GM19240 (cell line): Measurements from ENCODE around the gene TMEM54.
A peak's percentile ranks its signal among the peaks of the same experiment; 100 is the strongest.
"Not testable (repeated sequence)": the region's sequence is repeated elsewhere in the genome, so short reads cannot be mapped to it uniquely, and the experiment has no call there.

Experiments
- DNase-seq: peaks from one replicate; pipeline ENCODE4 v3.0.0; 2011; ENCODE audit warnings: low spot score; ENCODE audit not compliant: insufficient read length

TMEM54 gene

DNA sequence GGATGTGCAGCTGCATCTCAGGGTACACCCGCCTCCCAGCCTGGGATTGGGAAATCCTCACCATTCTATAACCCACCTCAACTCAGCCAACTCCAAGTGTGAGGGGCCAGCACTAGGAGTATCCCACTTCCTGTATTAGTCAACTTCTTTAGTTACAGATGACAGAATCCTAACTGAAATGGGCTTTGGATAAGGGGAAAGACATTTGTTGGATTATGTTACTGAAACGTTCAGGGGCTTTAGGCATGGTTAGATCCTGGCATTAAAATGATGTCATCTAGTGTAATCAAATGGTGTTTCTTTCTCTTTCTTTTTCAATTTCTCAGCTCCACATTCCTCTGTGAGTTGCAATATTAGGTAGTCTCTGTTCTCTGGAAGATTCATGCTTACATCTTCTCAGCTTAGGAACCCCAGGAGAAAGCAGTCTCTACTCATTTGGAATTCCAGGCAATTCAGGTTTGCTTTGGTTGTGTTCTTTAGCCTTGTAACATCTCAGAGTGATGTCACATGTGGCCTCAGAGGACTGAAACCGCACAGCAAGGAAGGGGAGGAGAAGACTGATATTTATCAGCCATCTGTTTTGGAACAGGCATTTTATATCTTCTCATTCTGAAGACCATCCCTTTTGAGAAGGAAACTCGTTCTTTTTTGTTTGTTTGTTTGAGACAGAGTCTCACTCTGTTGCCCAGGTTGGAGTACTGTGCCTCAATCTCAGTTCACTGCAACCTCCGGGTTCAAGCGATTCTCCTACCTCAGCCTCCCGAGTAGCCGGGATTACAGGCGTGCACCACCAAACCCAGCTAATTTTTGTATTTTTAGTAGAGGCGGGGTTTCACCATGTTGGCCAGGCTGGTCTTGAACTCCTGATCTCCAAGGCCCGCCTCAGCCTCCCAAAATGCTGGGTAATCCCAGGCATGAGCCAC lies 18.9 kb upstream of the TMEM54 start:
- no peak for DNase-seq

DNA sequence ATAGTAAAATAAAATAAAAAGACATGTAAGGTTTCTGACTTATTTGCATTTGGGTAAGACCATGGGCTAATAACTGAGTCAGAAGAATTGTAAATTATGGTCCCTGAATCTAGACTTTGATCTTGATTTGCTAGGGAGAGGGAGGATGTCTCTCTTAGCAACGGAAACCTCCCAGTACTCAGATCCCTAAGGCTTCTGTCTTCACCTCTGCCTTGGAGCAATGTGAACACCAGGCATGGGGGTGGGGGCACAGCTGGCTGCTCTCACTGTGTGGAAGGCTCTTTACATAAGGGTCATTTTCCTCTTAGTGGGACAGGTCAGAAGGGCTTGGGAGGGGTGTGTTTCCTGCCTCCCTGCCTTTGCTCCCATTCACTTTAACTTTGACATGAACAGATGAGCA lies 17.0 kb upstream of the TMEM54 start:
- no peak for DNase-seq

DNA sequence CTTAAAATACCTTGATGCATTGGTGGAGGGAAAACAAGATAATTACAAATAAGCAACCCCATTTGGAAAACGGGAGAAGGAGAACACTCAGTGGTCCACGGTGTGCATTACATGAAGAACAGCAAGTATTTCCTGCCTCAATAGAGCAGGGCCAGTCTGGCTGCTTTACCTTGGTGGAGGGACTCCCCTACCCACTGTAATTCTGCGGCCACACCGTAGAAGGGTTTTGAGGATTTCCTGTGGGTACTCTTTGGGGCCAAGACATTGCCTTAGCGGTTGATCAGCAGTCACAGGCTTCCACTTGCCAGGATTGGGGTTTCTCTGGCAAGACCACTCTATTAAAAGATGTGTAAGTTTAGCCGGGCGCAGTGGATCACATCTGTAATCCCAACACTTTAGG lies 16.3 kb upstream of the TMEM54 start:
- no peak for DNase-seq

DNA sequence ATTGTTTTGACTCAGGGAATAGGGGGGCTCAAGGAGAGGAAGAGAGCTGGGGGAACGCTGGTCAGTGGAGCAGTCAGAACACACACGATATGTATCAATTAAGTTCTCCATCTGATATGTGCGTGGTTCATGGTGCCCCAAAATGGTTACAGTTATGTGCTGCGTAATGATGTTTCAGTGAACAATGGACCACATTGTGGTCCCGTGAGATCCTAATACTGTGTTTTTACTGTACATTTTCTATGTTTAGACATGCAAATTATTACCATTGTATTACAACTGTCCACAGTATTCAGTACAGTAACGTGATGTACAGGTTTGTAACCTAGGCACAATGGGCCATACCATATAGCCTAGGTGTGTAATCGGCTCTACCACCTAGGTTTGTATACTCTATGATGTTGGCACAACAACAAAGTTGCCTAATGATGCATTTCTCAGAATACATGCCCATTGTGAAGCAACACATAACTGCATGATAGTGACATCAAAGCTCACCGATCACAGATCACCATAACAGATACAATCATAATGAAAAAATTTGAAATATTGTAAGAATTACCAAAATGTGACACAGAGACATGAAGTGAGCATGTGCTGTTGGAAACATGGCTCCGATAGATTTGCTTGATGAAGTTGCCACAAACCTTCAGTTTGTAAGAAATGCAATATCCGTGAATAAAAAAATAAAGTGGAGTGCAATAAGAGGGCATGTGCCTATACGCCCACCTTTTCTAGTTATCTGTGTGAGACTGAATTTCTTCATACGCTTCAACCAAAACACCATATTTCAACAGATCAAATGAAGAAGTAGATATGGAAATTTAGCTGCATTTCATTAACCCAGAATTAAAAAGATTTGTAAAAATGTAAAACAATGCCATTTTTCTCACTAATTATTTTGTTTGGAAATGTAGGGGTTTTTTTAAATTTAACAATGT lies 14.8 kb upstream of the TMEM54 start:
- DNase-seq, result no peak

DNA sequence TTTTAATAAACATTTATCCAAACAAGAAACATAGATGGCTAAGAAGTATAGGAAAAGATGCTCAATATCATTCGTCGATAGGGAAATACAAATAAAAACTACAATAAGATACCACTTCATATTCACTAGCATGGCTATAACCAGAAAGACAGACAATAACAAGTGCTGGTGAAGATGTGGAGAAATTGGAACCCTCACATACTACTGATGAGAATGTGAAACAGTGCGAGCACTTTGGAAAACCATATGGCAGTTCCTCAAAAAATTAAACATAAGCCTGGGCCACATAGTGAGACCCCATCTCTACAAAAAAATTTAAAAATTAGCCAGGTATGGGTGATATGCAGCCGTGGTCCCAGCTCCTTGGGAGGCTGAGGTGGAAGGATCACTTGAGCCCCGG lies 9.1 kb upstream of the TMEM54 start:
- DNase-seq, result no peak

DNA sequence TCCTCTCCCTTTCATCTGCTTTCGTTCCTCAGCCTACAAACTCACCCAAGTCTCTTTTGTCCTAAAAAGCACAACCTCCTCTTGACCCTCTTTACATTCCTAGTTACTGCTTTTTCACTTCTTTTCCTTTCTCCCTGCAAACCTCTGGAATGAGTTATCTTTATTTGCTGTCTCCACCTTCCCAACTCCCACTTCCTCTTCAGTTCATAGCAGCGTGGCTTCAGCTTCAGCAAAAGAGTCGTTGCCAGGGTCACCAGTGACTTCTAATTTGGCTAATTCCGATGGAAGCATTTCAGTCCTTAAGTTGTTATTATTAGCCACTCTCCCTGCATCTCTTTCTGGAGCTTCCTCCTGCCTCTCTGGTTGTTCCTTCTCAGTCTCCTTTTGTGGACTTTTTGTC lies 6.2 kb upstream of the TMEM54 start:
- no peak for DNase-seq

DNA sequence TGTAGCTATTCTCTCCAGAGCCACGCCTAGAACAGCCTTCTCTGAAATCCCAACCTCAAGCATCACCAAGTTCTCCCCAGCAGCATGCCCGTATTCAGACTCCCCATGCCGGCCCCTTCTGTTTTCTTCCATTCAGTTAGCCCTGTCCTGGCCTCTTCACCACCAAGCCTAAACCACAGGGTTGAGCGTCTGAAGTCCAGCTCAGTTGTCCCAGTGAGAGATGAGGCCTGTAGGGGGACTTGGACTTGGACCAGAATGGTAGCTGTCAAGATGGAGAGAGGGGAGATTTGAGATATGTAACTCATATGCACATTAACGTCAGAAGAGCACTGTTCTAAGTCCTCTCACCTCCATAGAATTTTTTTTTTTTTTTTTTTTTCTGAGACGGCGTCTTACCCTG lies 5.5 kb upstream of the TMEM54 start:
- no peak for DNase-seq

DNA sequence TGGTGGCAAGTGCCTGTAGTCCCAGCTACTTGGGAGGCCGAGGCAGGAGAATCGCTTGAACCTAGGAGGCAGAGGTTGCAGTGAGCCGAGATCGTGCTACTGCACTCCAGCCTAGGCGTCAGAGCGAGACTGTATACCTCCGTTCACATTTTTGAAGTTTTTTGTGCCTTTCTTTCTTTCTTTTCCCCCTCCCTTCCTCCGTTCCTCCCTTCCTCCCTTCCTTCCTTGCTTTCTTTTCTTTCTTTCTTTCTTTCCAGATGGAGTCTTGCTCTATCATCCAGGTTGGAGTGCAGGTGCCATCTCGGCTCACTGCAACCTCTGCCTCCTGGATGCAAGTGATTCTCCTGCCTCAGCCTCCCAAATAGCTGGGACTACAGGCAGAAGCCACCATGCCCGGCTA lies 4.4 kb upstream of the TMEM54 start:
- DNase-seq, result not testable (repeated sequence)

DNA sequence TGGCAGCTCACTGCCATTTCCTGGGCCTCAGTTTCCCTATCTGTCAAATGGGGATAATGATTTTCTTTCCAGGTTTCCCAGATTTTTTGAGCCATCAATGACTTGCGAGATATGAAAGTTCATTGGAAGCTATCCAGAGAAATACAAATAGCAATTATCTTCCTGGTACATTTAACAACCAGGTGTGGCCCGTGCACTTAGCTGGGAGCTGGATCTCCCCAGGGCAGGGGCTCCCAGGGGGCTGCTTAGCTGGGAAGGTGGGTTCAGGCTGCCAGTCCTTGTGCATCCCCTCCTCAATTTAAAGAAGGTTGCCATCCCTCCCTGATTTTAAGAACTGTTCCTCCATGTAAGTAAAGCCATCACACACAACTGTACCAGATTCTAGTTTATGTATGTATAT lies 3.6 kb upstream of the TMEM54 start:
- DNase-seq, result no peak

DNA sequence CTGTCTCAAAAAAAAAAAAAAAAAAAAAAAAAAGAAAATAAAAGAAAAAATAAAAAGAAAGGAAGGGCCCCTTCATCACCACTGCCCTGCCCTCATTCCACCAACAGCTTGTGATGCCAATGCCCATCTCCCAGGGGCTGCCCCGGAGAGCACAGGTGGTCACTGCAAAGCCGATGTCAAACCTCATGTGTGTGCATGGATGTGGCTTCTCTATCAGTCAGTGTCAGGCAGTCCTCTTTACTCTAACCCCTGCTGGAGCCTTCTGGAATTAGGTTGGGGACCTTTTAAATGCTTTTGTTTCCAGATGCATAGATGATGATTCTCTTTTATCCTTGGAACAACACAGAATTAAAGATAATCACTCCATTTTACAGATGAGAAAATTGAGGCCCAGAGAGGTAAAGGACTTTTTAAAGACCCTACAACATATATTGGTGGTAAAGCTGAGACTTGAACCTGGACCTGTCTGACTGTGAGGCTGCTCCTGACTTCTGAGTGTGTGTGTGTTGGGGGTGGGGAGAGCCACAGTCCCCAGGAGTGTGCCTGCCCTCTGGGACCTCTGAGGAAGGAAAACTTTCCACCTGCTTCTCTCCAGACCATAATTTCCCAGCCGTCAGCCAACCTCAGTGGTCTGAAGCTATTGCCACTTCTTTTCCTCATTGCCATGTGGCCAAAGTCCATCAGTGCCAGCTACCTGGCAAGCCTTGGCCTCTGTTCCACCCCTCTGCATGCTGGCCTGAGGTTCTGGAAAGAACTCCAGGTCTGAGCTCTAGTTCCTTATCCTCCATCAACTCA lies 3.0 kb upstream of the TMEM54 start:
- DNase-seq, result no peak

DNA sequence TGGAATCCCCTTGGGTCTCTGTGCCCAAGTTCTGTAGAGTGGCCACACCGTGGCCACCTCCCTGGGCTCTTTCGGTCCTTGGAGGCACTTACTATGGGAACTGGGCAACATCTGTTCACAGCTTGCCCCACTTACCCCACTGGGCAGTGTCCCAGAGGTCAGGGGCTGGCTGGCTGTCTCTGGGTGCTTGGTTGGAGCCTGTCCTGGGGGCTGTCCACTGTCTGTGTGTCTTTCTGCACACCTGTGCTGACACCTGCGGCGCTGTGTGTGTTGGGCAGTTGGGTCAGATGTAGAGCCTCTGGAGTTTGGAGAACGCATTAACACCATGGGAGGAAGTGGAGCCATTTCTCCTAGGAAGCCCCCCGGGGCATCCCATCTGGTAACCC lies 1.3 kb upstream of the TMEM54 start:
- DNase-seq, result peak; percentile 0

DNA sequence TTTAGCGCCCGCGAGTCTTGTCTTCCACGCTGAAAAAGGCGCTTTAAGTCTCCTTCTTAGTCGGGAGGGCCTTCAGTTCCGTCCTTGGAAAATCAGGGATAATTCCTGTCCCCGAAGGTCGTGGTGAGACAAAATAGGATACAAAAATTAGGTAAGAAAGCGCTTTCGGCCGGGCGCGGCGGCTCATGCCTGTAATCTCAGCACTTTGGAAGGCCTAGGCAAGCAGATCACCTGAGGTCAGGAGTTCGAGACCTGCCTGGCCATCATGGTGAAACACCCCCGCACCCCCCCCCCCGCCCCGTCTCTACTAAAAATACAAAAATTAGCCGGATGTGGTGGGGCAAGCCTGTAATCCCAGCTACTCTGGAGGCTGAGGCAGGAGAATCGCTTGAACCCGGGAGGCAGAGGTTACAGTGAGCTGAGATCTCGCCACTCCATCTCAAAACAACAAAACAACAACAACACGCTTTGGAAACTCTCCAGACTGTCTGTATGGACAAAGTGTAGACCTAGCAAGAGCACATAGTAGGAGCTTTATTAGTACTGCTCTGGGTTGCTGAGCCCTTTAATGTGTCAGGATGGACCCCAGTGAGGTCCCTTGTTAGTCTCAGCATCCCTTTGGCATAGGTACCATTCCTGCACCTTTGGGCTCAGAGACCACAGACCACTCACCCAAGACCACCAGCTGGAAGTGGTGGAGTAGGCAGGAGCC lies 790 bp upstream of the TMEM54 start:
- no peak for DNase-seq

DNA sequence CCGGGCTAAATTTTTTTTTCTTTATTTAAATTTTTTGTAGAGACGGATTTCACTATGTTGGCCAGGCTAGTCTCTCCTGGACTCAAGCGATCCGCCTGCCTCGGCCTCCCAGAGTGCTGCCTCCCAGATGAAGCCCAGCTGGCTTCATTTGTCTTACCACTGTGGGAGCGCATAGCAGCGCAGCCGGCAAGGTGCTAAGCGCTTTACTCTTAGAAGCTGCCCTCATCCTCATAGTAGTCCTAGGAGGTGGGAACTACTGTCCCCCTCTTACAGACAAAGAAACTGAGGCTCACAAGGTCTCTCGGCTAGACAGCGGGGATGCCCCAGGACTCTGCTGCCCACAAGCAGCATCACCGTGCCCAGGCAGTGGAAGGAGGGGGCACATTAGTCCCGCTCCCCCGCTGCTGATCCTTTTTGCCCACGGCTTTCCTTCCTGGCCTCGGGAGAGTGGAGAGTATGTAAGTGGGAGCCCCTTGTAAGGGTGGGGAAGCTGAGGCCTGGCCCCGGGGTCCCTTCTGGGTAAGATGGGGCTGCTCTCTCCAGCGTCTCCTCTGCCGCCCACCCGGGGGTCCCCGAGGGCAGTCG lies 726 bp downstream of the TMEM54 start:
- DNase-seq, result no peak

DNA sequence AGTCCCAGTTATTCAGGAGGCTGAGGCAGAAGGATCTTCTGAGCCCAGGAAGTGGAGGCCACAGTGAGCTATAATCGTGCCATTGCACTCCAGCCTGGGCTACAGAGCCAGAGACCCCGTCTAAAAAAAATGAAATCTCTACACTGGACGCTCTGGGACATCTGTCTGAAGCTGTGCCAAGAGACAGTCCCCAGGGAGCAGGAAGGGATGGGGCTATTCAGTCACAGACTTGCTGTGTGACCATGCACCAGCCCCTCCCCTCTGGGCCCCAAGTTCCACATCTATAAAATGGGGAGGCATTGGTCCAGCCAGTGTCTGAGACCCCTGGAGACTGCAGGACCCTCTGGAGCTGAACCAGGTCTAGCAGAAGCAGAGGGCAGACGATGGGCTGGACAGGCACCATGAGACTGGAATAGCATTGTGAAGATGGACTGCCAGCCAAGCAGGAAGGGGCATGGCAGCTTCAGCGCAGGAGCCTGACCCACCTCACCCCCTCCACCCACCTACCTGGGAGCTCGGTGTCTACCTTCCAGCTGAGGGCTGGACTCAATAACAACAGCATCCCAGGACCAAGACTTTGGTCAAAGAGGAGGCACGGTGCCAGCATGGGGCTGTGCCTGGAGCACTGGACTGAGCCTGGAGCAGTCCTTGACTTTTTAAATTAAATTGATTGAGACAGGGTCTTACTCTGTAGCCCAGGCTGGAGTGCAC lies 1.4 kb downstream of the TMEM54 start:
- no peak for DNase-seq

DNA sequence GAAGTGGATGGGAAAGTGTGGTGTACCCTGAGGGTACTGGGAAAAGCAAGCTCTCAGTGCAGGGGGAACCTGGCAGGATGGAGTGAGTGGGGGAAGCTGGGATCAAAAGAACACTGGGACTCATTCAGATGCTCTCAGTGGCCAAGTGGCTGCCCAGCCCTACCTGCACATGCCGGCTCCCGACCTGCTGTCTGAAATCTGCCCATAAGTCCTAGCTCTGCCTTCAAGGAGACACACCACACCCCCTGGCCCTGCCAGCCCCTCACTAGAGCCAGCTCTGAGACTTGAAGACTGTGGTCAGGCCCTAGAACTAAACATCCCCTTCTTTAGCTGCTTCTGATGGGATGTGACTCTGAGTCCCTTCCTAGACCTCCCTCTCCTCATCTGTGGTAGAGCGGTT lies 2.2 kb downstream of the TMEM54 start:
- no peak for DNase-seq

DNA sequence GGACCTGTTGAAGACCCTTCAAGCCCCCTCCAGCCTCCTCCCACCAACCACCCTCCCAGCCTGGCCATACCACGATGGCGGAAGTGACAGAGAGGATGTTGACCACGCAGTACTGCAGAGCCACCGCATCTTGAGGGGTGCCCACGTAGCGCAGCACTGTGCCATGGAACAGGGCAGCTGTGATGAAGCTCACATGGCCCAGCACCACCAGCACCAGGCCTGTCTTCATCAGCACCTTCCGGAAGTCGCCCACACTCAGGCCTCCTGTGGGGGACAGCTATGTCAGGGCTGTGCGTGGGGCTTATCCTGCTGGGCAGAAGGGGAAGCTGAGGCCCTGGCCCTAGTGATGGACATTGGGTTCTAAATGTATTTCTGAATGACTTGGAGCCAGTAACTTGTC lies 3.1 kb downstream of the TMEM54 start:
- DNase-seq, result no peak

DNA sequence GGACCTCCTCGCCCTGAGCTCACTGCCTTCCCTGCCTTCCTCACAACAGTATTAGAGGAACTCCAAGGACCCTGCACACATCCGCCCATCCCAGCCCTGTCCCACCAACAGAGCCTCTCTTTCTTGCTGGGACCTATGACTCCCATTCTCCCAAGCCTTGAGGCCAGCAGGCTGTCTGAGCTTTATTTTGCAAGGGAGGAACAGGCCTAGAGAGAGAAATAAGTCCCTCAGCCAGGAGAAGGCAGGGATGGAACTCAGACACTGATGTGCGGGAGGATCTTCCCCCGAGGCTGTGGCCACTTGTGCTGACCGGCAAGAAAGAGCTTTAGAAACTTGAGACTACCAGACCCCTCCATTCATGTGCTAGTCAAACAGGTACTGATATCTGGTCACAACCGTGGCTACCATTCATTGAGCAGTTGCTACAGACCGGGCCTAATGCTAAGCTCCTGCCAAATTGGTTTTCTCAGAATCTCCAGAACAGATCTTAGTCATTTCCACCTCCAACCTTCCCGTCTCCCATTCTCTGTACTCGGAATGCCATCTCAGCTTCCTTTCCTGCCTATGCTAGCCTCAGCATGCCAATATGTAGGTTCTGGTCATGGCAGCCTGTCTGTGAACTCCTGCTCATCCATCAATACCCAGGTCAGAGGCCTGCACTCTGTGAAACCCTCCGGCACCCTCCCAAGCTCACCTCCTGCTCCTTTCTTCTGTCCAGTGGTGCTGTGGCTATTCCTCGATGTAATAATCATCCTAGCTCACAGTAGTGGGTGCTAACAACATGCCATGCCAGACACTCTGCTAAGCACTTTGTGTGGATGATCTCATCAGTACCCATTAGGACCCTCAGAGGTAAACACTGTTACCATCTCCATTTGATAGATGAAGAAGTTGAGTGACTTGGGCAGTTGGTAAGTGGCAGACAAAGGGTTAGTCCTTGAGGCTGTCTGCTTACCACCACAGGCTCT lies 3.8 kb downstream of the TMEM54 start:
- DNase-seq, result no peak

DNA sequence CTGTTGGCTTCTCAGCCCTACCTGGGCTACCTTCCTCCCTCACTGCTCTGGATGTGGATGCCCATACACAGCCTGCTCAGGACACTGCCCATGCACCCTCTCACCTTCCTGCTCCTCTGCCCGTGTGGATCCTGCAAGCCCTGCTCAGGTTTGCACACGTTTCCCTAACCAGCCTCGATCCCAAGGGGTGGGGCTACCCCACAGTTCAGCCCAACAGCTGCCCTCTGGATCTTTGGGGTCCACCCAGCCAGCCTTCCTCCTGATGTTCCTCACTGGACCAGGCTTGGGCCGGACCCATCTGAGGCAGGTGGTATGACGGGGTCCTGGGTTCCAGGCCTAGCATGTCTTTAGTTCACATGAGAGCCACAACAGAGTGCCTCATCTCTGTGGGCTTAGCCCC lies 4.7 kb downstream of the TMEM54 start:
- DNase-seq, result no peak
